Stimulated activated naive CD4-positive, alpha-beta T cell treated with Interleukin-2 at 50 U/mL for 16 hours (primary cell): ENCODE data around the gene ZCRB1.
A peak's percentile ranks its signal among the peaks of the same experiment; 100 is the strongest.
"Not testable (repeated sequence)": the region's sequence is repeated elsewhere in the genome, so short reads cannot be mapped to it uniquely, and the experiment has no call there.

Experiments used
- DNase-seq: peaks from one replicate; lab custom pipeline; 2025; lab: John Stamatoyannopoulos, UW

The ZCRB1 gene

GRCh38 chr12:42330097-42330496 is 4.2 kb upstream of the ZCRB1 start:
- not testable (repeated sequence) for DNase-seq

- DNase-seq, result no peak
These were observed 1.3 kb upstream of the ZCRB1 start for GRCh38 chr12:42327227-42327590.

DNA sequence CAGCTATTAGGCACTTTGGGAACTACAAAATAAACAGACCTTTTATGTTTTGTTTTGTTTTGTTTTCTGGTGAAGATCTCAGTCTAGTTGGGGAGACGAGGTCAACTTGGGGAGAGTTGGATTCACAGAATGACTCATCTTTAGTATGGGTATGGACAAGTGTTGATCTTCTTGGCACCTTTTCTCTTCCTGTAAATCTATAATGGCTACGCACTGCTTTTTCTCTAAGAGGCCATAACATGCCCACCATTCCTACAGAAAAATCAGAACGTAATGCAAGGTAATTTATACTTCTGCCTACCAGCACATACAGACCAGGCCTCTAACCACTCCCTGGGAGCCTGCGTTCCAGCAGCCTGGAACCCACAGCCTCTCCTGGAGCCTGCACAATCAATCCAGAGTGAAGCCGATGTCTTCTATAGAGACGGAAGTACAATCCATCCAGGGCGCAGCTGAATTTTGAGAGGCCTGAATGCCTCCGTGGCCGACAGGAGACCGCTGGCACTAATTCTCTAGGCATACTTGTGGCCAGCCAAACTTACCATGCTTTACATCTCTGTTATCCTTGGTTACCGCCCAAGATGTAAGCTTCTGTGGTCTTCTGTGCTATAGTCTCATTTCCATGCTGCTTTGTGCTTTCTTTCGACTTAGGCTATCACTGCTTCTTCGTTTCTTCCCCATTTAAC is 790 bp upstream of the ZCRB1 start:
- no peak for DNase-seq

- DNase-seq, result no peak
These were observed 605 bp downstream of the ZCRB1 start for GRCh38 chr12:42325326-42325652.

GRCh38 chr12:42323856-42324255 is 2.0 kb downstream of the ZCRB1 start:
- no peak for DNase-seq

DNA sequence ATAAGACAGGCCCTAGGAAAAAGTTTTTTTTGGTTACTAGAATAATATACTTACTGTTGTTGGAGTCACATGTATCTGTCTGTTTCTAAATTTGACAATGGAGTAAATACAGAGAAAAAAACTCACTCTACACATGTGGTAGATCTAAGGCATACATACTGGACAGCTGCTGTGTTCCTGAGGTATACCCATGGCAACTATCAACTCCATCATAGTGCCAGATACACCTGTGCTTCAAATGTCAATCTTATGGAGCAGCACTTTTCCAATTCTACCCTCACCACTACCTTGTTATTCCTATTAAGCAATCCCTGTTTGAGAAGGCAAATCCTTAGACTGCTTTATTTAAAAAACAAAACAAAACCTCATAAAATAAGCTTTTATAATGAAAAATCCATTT is 3.3 kb downstream of the ZCRB1 start:
- DNase-seq, result no peak

GRCh38 chr12:42320796-42321195 is 5.1 kb downstream of the ZCRB1 start:
- DNase-seq, result no peak

DNA sequence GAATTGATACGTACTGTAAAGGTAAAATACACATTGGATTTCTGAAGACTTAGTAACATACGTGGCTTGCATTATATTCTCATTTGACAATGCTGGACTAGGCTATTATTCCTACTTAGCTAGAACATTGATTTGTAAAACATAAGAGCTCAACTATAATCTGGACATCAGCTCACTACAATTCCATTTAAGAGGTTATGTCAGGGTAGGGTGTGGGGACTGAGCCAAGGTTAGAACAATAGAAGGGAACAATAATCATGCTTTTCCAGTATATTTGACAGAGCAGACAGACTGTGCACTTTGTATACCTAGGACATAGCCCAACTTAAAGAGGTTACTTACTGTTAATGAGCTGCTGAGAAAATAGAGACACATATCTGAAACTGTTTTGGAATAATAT is 10.8 kb downstream of the ZCRB1 start:
- DNase-seq, result no peak

- DNase-seq, result no peak
These were observed 15.9 kb downstream of the ZCRB1 start for GRCh38 chr12:42309996-42310395.

DNA sequence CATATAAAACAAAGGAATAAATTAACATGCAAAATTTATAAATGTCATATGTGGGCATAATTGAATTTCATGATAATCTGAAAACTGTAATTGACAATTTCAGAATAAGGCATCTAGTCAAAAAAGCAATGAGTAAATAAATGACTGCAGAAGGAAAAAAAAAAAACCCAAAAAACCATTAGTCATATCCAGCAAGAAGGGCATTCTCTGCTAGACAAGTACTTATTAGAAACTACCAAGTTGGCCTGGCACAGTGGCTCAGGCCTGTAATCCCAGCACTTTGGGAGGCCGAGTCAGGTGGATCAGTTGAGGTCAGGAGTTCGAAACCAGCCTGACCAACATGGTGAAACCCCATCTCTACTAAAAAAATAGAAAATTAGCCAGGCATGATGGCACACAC is 17.5 kb downstream of the ZCRB1 start:
- no peak for DNase-seq

- no peak for DNase-seq
These were observed 19.6 kb downstream of the ZCRB1 start for GRCh38 chr12:42306297-42306696.

GRCh38 chr12:42299392-42300308 is 26.2 kb downstream of the ZCRB1 start:
- DNase-seq, result peak; percentile 77

- DNase-seq, result no peak
These were observed 27.0 kb downstream of the ZCRB1 start for GRCh38 chr12:42298887-42299286.

DNA sequence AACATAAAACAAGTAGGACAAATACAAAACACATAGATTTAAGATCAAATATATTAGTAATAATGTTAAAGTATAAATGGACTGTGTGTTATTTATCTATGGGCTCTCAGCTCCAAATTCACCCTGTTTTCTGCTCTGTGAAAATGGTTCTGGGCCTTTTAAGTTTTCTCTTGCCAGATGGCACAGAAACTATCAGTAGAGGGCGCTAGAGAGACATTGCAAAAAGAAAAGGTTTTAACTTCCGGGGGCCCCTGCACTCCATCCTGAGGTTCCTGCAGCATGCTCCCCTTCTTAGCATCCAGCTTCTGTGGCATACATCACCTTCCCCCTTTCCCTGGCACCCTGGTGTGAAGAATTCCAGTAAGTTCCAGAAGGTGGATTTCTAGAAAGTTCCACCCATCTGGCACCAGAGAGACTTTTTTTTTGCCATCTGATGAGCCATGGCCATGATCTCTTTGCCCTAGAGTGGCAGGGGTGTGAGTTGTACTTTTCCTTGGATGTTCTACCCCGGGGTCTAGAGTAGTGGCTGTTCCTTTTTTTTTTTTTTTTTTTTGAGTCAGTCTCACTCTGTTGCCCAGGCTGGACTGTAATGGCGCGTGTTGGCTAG is 29.3 kb downstream of the ZCRB1 start:
- DNase-seq, result no peak

GRCh38 chr12:42291680-42292079 is 34.2 kb downstream of the ZCRB1 start:
- DNase-seq, result no peak

DNA sequence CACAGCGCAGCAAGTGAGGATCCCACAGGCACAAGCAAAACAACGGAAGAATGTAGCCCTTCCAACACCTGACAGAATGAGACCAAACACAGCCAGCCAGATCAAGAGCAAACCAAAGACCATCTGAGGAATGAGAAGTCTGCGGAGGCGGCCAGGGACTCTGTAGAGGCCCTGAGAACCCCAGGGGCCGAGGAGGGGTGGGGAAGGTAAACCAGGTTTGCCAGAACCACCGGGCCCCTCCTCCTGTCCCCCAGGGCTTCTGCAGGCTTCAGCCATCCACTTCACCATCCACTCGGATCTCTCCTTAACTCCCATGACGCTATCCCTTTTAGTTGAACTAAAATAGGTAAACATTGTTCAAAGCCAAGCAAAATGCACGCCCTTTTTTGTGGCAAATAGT is 37.4 kb downstream of the ZCRB1 start:
- no peak for DNase-seq

DNA sequence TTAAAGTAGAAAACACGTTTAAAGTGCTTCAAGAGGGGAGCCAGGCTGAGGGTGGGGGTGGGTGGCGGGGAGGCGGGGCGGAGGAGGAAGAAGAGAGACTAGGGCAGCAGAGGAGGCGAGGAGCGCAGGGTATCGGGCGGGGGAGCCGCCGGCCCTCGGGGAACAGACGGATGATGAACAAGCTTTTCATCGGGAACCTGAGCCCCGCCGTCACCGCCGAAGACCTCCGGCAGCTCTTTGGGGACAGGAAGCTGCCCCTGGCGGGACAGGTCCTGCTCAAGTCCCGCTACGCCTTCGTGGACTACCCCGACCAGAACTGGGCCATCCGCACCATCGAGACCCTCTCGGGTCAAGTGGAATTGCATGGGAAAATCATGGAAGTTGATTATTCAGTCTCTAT is 39.2 kb downstream of the ZCRB1 start:
- no peak for DNase-seq

- DNase-seq, result no peak
These were observed 40.5 kb downstream of the ZCRB1 start for GRCh38 chr12:42285431-42285830.

DNA sequence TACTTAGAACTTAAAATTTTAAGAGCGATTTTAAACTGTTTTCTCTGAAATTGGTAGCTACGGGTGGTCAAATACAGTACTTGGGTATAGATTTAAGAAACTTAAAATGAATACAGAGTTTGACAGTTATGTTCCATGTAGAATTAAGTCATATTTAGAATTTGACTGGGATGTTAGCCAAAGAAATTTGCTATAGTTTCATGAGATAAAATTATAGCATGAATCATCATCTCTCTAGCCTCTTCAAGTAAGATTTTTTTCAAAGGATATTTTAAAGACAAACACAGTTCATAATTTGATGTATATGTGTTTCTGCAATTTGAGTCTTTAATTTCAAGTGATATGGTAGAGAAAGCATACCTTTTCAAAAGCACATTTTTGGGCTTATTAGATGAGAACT is 41.0 kb downstream of the ZCRB1 start:
- DNase-seq, result no peak

GRCh38 chr12:42284157-42284556 is 41.7 kb downstream of the ZCRB1 start:
- no peak for DNase-seq

DNA sequence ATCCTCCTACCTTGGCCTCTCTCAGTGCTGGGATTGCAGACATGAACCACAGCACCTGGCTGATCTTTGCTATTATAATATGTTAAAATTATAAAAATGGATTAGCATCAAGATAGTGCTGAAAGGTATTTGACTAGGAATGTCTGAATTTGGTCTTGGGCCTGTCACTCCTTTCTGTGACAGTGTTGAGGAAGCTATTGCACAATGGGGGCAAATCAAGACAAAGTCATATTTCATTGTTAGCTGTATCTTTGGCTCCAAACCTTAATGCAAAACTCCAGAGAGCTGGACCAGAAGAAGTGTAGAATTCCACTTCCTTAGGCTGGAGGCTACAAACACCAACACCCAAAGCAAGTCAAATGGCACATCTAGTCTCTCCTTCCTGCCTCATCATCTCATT is 42.2 kb downstream of the ZCRB1 start:
- DNase-seq, result no peak

GRCh38 chr12:42282294-42282693 is 43.6 kb downstream of the ZCRB1 start:
- DNase-seq, result no peak

DNA sequence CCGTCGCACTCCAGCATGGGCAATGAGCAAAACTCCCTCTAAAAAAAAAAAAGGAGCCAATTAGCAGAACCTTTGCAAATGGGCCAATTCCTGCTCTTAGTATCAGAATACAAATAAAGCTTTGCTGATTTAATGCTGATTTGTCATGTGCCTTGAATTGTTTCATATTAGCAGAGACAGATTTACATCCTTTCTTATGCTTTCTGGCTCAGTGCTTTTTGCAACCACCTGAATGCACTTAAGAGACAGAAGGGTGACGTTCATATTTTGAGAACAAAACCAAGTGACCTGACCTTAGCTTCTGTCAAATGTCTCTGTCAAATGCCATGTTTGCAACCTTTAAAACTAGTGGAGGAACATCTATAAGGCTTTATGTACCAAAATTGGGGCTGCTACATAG is 44.0 kb downstream of the ZCRB1 start:
- DNase-seq, result no peak
